H1 (cell line): ENCODE results near the gene VAV2. TPM values are rescaled to one million over a fixed set of nuclear protein-coding genes. Genes with fewer than 3 reads are reported as not detected.
A peak's percentile ranks its signal among the peaks of the same experiment; 100 is the strongest.

Source experiments
- CTCF ChIA-PET: fragments of 300-600 bp; sonication (Branson Sonifier 250); formaldehyde crosslinking; loops from one replicate; lab custom pipeline; 2021; ENCODE audit not compliant: partially characterized antibody; lab: Charles Lee
- POLR2A ChIA-PET: fragments of 300-600 bp; sonication (Branson Sonifier 250); formaldehyde crosslinking; loops from one replicate; lab custom pipeline; 2021; ENCODE audit warnings: inconsistent platforms; ENCODE audit not compliant: partially characterized antibody; lab: Charles Lee
- DNase-seq, 2 experiments: peaks; one replicate each; pipeline versions ENCODE4 v3.0.0 to v3.0.0-alpha.2; 2010 to 2022; ENCODE audit warnings: low spot score in 2 of 2, low read depth in 1 of 2, mixed read lengths in 1 of 2
- FAIRE-seq: peaks from 2 replicates; lab custom pipeline; 2011; peaks lifted over from hg19 to GRCh38; lab: Jason Lieb, UNC
- H2AFZ ChIP-seq: 2 replicates; pipeline ENCODE4 v1.8.1; 2012; ENCODE audit warnings: low read length, inconsistent platforms
- H2AK5ac ChIP-seq: 2 replicates; pipeline ENCODE4 v1.6.1; 2013; ENCODE audit warnings: low read depth, low read length
- H2BK120ac ChIP-seq: replicated peaks from 2 replicates; pipeline ENCODE3; 2013; ENCODE audit warnings: low read depth, low read length, inconsistent platforms
- H2BK12ac ChIP-seq: 2 replicates; pipeline ENCODE4 v1.6.1; 2013; ENCODE audit warnings: low read depth, low read length
- H2BK15ac ChIP-seq: 2 replicates; pipeline ENCODE4 v1.6.1; 2013; ENCODE audit warnings: low read length
- H2BK20ac ChIP-seq: 2 replicates; pipeline ENCODE4 v1.6.1; 2013; ENCODE audit warnings: low read length
- H2BK5ac ChIP-seq: 2 replicates; pipeline ENCODE4 v1.6.1; 2013; ENCODE audit warnings: low read depth, low read length
- H3K14ac ChIP-seq: 2 replicates; pipeline ENCODE4 v1.6.1; 2013; ENCODE audit warnings: inconsistent platforms; ENCODE audit not compliant: insufficient read length
- H3K18ac ChIP-seq: 2 replicates; pipeline ENCODE4 v1.6.1; 2013; ENCODE audit warnings: low read length; ENCODE audit errors: extremely low read depth
- H3K23ac ChIP-seq: 2 replicates; pipeline ENCODE4 v1.6.1; 2013; ENCODE audit warnings: inconsistent platforms; ENCODE audit not compliant: insufficient read length
- H3K23me2 ChIP-seq: 2 replicates; pipeline ENCODE4 v1.6.1; 2013; ENCODE audit warnings: low read depth, low read length
- H3K27ac ChIP-seq: 2 replicates; pipeline ENCODE4 v1.6.1; 2011; ENCODE audit warnings: low read depth, low read length, inconsistent platforms
- H3K27me3 ChIP-seq, 4 experiments: replicated peaks in 1 of 4; 1 replicate in 1 of 4; 2 replicates in 3 of 4; pipeline versions ENCODE4 v1.6.1 to v1.8.1; 2011 to 2013; ENCODE audit warnings: low read length in 3 of 4, mild to moderate bottlenecking in 3 of 4, inconsistent platforms in 2 of 4, mixed read lengths in 2 of 4, moderate library complexity in 1 of 4; ENCODE audit not compliant: control insufficient read depth in 3 of 4, insufficient read depth in 3 of 4; ENCODE audit errors: extremely low read depth in 1 of 4
- H3K36me3 ChIP-seq, 4 experiments: 2 replicates each; pipeline versions ENCODE4 v1.6.1 to v1.8.1; 2011 to 2013; ENCODE audit warnings: mild to moderate bottlenecking in 4 of 4, low read length in 3 of 4, moderate library complexity in 2 of 4, control low read depth in 1 of 4, inconsistent platforms in 1 of 4; ENCODE audit not compliant: insufficient read depth in 4 of 4, control insufficient read depth in 2 of 4
- H3K4ac ChIP-seq: replicated peaks from 2 replicates; pipeline ENCODE3; 2013; ENCODE audit warnings: low read length, low read depth, mixed read lengths, inconsistent platforms; ENCODE audit not compliant: insufficient read length
- H3K4me1 ChIP-seq, 4 experiments: replicated peaks in 1 of 4; 1 replicate in 1 of 4; 2 replicates in 3 of 4; pipeline versions ENCODE4 v1.6.1 to v1.8.1; 2011 to 2013; ENCODE audit warnings: low read length in 3 of 4, inconsistent platforms in 2 of 4, mixed read lengths in 1 of 4; ENCODE audit not compliant: insufficient read depth in 4 of 4, control insufficient read depth in 3 of 4
- H3K4me2 ChIP-seq, 2 experiments: 2 replicates each; pipeline versions ENCODE4 v1.6.1 to v1.8.1; 2011 to 2013; ENCODE audit warnings: low read depth in 2 of 2, low read length in 2 of 2, control low read depth in 1 of 2, inconsistent platforms in 1 of 2, mild to moderate bottlenecking in 1 of 2; ENCODE audit not compliant: insufficient read depth in 1 of 2
- H3K4me3 ChIP-seq, 4 experiments: fragments of 200-600, 300-600 bp in 1 of 4; sonication (generic), shearing (Covaris generic), sonication (Bioruptor Twin) in 1 of 4; 2 replicates each; pipeline versions ENCODE4 v1.5.1 to v1.8.1; 2011 to 2016; ENCODE audit warnings: low read length in 4 of 4, low read depth in 3 of 4, control low read depth in 2 of 4, inconsistent platforms in 2 of 4, mild to moderate bottlenecking in 2 of 4, mixed read lengths in 1 of 4, moderate library complexity in 1 of 4; ENCODE audit not compliant: insufficient read depth in 2 of 4; ENCODE audit errors: extremely low read depth in 1 of 4
- H3K56ac ChIP-seq: replicated peaks from 2 replicates; pipeline ENCODE3; 2013; ENCODE audit warnings: low read depth, mild to moderate bottlenecking, mixed read lengths, low read length, inconsistent platforms; ENCODE audit not compliant: insufficient read length
- H3K79me1 ChIP-seq: 2 replicates; pipeline ENCODE4 v1.6.1; 2013; ENCODE audit warnings: low read depth, low read length, control low read depth
- H3K79me2 ChIP-seq, 2 experiments: 2 replicates each; pipeline versions ENCODE4 v1.6.1 to v1.8.1; 2012 to 2013; ENCODE audit warnings: low read length in 2 of 2, mild to moderate bottlenecking in 2 of 2, inconsistent platforms in 1 of 2; ENCODE audit not compliant: insufficient read depth in 2 of 2, control insufficient read depth in 1 of 2
- H3K9ac ChIP-seq, 4 experiments: replicated peaks in 1 of 4; 1 replicate in 1 of 4; 2 replicates in 3 of 4; pipeline versions ENCODE4 v1.6.1 to v1.8.1; 2011 to 2013; ENCODE audit warnings: low read depth in 3 of 4, low read length in 3 of 4, control low read depth in 2 of 4, mild to moderate bottlenecking in 2 of 4, moderate library complexity in 2 of 4, inconsistent platforms in 1 of 4; ENCODE audit errors: extremely low read depth in 1 of 4
- H3K9me3 ChIP-seq, 2 experiments: 2 replicates each; pipeline versions ENCODE4 v1.6.1 to v1.8.1; 2012 to 2013; ENCODE audit warnings: mild to moderate bottlenecking in 2 of 2, moderate library complexity in 2 of 2, control low read depth in 1 of 2, inconsistent platforms in 1 of 2, low read depth in 1 of 2, low read length in 1 of 2, mixed read lengths in 1 of 2; ENCODE audit not compliant: insufficient read depth in 2 of 2
- H4K20me1 ChIP-seq, 2 experiments: replicated peaks in 1 of 2; 2 replicates each; pipeline versions ENCODE3 to v1.8.1; 2011 to 2013; ENCODE audit warnings: inconsistent platforms in 2 of 2, low read length in 2 of 2, mild to moderate bottlenecking in 1 of 2; ENCODE audit not compliant: insufficient read depth in 2 of 2, control insufficient read depth in 1 of 2
- H4K5ac ChIP-seq: 2 replicates; pipeline ENCODE4 v1.6.1; 2013; ENCODE audit warnings: low read length, low read depth, mixed read lengths, inconsistent platforms; ENCODE audit not compliant: insufficient read length
- H4K8ac ChIP-seq: 2 replicates; pipeline ENCODE4 v1.8.0; 2013; ENCODE audit warnings: mild to moderate bottlenecking, moderate library complexity, low read length, inconsistent platforms; ENCODE audit not compliant: insufficient read depth; ENCODE audit errors: extremely low read depth
- H4K91ac ChIP-seq: replicated peaks from 2 replicates; pipeline ENCODE3; 2013; ENCODE audit warnings: low read length, mixed read lengths, inconsistent platforms; ENCODE audit not compliant: insufficient read length
- KDM1A ChIP-seq: fragments of 200-600, 300-600 bp; sonication (generic); IDR thresholded peaks from 2 replicates; pipeline ENCODE4 v1.7.1; 2016; ENCODE audit warnings: mild to moderate bottlenecking, low read length, borderline replicate concordance
- NANOG ChIP-seq: IDR thresholded peaks from 2 replicates; pipeline ENCODE4 v1.6.1; 2011; ENCODE audit warnings: low read length, low read depth, mild to moderate bottlenecking, inconsistent platforms; ENCODE audit not compliant: insufficient read depth, poor library complexity, severe bottlenecking
- WGBS, 2 experiments: shearing (Covaris generic) in 1 of 2; methylation state at CpG; one replicate each; pipeline versions ENCODE4 v1.1.6 to v1.1.7; 2013 to 2015; ENCODE audit warnings: low lambda C conversion rate in 2 of 2, mixed read lengths in 2 of 2, inconsistent platforms in 1 of 2, low coverage in 1 of 2, missing lambda C conversion rate in 1 of 2; ENCODE audit not compliant: insufficient replicate concordance in 2 of 2, insufficient coverage in 1 of 2, insufficient read length in 1 of 2; ENCODE audit errors: extremely low coverage in 1 of 2, missing lambda C conversion rate in 1 of 2; 5-methylcytosine and 5-hydroxymethylcytosine counted together
- polyA plus RNA-seq, 7 experiments: library from polyadenylated mRNA; depleted of rRNA in 3 of 7; stranded (reverse) in 5 of 7; unstranded in 2 of 7; fragments of >200 nt in 5 of 7; fragments of 200-250 nt in 2 of 7; gene quantifications; 1 replicate in 5 of 7; 2 replicates in 1 of 7; 4 replicates in 1 of 7; pipeline versions ENCODE4 v1.2.1 to v1.2.3, GENCODE V29; 2011 to 2013; ENCODE audit warnings: missing spikeins in 2 of 7, mixed read lengths in 2 of 7
- total RNA-seq: library from RNA; stranded (reverse); fragmentation: NEBNext Ultra II Directional; extraction: Animal tissue kit (Norgen Biotek cat#: 25700); gene quantifications from 2 replicates; pipeline ENCODE4 v1.2.1, GENCODE V29; 2021

Gene VAV2
- total and polyA plus RNA-seq, 2 of the 8 experiments (the other 6 are each of a cell fraction or from before 2014, with no cell fraction given): 13.6 to 37.6 TPM

GRCh38 chr9:133890583-133890982, 101.5 kb downstream of the VAV2 start:
- FAIRE-seq: no peak
- Histone ChIP-seq H3K14ac (no peak overlapping the region), H3K9me3 (no peaks in the 10 kb centered on the region), H3K18ac (peak overlapping the region; percentile 38; the same call in 1 of the 2 replicates), H3K23ac (no peak overlapping the region), H3K79me2 (peaks cover 0 to 30% of the 10 kb centered on the region in 2 experiments; a peak in 2 of 4 replicates), H3K4me2 (no peak overlapping the region), H3K4me3 (no peak overlapping the region), H4K20me1 (no peaks in the 10 kb centered on the region), H3K79me1 (peaks cover 13% of the 10 kb centered on the region), H2BK15ac (0 out of 2 replicates have a peak overlapping the region, but pooled peaks have one; percentile 40), H3K9ac (no peak overlapping the region), H2BK12ac (peak overlapping the region; percentile 80; the same call in 1 of the 2 replicates), H4K91ac (peak overlapping the region; percentile 18), H3K27ac (no peak overlapping the region), H2BK120ac (no peak overlapping the region), H3K4ac (no peak overlapping the region), H2AK5ac (peak overlapping the region; percentile 99; the same call in 1 of the 2 replicates), H2BK20ac (no peak overlapping the region), H3K36me3 (no peaks in the 10 kb centered on the region), H4K5ac (no peak overlapping the region), H3K56ac (no peak overlapping the region), H3K27me3 (no peaks in the 10 kb centered on the region), H4K8ac (no peak overlapping the region), H2AFZ (no peak overlapping the region), H3K4me1 (peaks cover 0 to 52% (median 22%) of the 10 kb centered on the region in 4 experiments; a peak in 6 of 7 replicates), H2BK5ac (peak overlapping the region; percentile 48; the same call in 1 of the 2 replicates), H3K23me2 (no peaks in the 10 kb centered on the region; the same call in 1 of the 2 replicates)
- TF ChIP-seq NANOG (no peak), KDM1A (peak; percentile 86; the same call in 1 of the 2 replicates)
- CTCF ChIA-PET: interaction anchor here (3.0 kb wide), 1 partner anchor 15 kb away, joined by 17 read pairs; no protein-coding TSS in a partner anchor
- DNase-seq: no peak
- POLR2A ChIA-PET: no interaction called here
- WGBS, 2 experiments: 87% methylated on average over 8 of the region's 8 CpGs; no CpG with 5 or more reads in 1 of the 2 experiments
